Glutamatergic neuron (in vitro differentiated cells): ENCODE results near the gene FOXF2. TPM values are rescaled to one million over a fixed set of nuclear protein-coding genes. Genes with fewer than 3 reads are reported as not detected.
A peak's percentile ranks its signal among the peaks of the same experiment; 100 is the strongest.

ENCODE experiments used
- DNase-seq: peaks from one replicate; pipeline ENCODE4 v3.0.0; 2022
- H3K27ac Mint-ChIP-seq: one replicate; pipeline ENCODE4 v1.8.0; 2020; ENCODE audit warnings: mild to moderate bottlenecking, mixed read lengths, inconsistent platforms; ENCODE audit not compliant: unreplicated experiment
- H3K27me3 Mint-ChIP-seq: one replicate; pipeline ENCODE4 v1.8.0; 2020; ENCODE audit warnings: mild to moderate bottlenecking, moderate library complexity, mixed read lengths, inconsistent platforms; ENCODE audit not compliant: unreplicated experiment
- H3K36me3 Mint-ChIP-seq: one replicate; pipeline ENCODE4 v1.8.0; 2020; ENCODE audit warnings: mild to moderate bottlenecking, mixed read lengths, inconsistent platforms; ENCODE audit not compliant: unreplicated experiment
- H3K4me1 Mint-ChIP-seq: one replicate; pipeline ENCODE4 v1.8.0; 2020; ENCODE audit warnings: mild to moderate bottlenecking, low read depth, mixed read lengths, inconsistent platforms; ENCODE audit not compliant: unreplicated experiment
- H3K4me3 Mint-ChIP-seq: one replicate; pipeline ENCODE4 v1.8.0; 2020; ENCODE audit warnings: mild to moderate bottlenecking, mixed read lengths, inconsistent platforms; ENCODE audit not compliant: unreplicated experiment
- H3K9me3 Mint-ChIP-seq: one replicate; pipeline ENCODE4 v1.8.0; 2020; ENCODE audit warnings: mild to moderate bottlenecking, moderate library complexity, mixed read lengths, inconsistent platforms; ENCODE audit not compliant: unreplicated experiment
- long read RNA-seq: library from polyadenylated mRNA; unstranded; transcript quantifications from one replicate; pipeline ENCODE4 v2.0.0, GENCODE V29; 2020; ENCODE audit not compliant: unreplicated experiment
- total RNA-seq: library from RNA; stranded (reverse); fragmentation: NEBNext Ultra II Directional; extraction: Animal tissue kit (Norgen Biotek cat#: 25700); gene quantifications from one replicate; pipeline ENCODE4 v1.2.1, GENCODE V29; 2021; ENCODE audit not compliant: unreplicated experiment
- TF ChIP-seq, protein P1 (sequence below): fragments of 200-600 bp; sonication (generic); IDR thresholded peaks from one replicate; pipeline ENCODE4 v1.5.0; 2021; ENCODE audit not compliant: partially characterized antibody, unreplicated experiment

Gene FOXF2
- total RNA-seq, result 0.71 TPM
- long read RNA-seq, result 0 reads

DNA sequence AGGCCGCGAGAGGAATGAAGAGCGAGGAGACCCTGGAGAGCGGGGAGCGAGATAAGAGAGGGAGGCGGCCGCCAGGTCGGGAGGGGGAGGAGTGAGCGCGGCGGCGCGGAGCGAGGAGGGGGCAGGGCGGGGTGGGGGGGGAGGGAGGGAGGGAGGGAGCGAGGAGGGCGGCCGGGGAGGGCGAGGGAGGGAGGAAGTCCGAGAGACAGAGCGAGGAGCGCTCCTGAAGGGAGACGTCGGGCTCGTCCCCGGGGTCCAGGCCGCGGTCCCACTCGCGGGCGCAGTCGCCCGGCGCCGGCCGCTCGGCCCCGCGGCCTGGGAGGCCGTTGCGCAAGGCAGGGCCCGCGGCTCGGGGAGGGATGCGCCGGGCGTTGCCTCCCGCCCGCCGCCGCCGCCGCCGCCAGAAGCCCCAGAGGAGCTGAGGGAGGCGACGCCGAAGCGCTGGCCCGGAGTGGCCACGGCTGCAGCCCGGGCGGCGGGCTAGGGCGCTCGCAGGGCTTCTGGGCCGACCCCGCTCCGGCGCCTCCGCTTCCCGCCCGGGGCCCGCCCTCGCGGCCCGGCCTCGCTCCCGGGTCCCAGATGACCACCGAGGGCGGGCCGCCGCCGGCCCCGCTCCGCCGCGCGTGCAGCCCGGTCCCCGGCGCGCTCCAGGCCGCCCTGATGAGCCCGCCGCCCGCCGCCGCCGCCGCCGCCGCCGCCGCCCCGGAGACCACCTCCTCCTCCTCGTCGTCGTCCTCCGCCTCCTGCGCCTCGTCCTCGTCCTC is at the start of gene FOXF2:
TSS of gene FOXF2 (plus strand) at position 208 of the 764 bp plus-strand sequence. CDS start at position 580, 372 bp downstream.
- Mint-ChIP-seq H3K4me3 (peak within 1 kb of the TSS; percentile 87), H3K27me3 (peaks cover 28% of the 10 kb centered on the region), H3K36me3 (no peaks in the 10 kb centered on the region), H3K27ac (no peak within 1 kb of the TSS), H3K4me1 (peaks cover 28% of the 10 kb centered on the region), H3K9me3 (peaks cover 7% of the 10 kb centered on the region)
- TF ChIP-seq, protein P1, sequence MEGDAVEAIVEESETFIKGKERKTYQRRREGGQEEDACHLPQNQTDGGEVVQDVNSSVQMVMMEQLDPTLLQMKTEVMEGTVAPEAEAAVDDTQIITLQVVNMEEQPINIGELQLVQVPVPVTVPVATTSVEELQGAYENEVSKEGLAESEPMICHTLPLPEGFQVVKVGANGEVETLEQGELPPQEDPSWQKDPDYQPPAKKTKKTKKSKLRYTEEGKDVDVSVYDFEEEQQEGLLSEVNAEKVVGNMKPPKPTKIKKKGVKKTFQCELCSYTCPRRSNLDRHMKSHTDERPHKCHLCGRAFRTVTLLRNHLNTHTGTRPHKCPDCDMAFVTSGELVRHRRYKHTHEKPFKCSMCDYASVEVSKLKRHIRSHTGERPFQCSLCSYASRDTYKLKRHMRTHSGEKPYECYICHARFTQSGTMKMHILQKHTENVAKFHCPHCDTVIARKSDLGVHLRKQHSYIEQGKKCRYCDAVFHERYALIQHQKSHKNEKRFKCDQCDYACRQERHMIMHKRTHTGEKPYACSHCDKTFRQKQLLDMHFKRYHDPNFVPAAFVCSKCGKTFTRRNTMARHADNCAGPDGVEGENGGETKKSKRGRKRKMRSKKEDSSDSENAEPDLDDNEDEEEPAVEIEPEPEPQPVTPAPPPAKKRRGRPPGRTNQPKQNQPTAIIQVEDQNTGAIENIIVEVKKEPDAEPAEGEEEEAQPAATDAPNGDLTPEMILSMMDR, result no peak
- peak; percentile 68 for DNase-seq

DNA sequence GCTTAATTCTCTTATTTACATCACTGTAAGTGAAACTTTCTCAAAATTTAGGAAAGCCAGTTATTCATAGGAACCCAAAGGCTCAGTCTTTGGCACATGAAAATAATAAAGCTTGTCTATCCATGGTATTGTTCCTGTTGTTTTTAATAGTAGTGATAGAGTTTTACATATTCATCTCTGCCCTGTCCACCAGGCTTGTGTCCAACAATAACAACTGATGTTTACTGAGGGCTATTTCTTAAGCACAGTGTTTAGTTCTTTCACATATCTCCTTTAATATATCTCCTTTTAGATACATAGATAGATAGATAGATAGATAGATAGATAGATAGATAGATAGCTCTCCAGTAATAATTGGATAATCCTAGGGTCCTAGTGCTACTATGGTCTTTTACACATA is 43.3 kb upstream of the FOXF2 start:
- H3K36me3 Mint-ChIP-seq, result peaks cover 18% of the 10 kb centered on the region
- no peaks in the 10 kb centered on the region for H3K9me3 Mint-ChIP-seq
- DNase-seq, result no peak
- TF ChIP-seq, protein P1, result no peak
- H3K27me3 Mint-ChIP-seq, result no peaks in the 10 kb centered on the region
- no peak overlapping the region for H3K27ac Mint-ChIP-seq
- H3K4me3 Mint-ChIP-seq, result no peak overlapping the region
- no peaks in the 10 kb centered on the region for H3K4me1 Mint-ChIP-seq

DNA sequence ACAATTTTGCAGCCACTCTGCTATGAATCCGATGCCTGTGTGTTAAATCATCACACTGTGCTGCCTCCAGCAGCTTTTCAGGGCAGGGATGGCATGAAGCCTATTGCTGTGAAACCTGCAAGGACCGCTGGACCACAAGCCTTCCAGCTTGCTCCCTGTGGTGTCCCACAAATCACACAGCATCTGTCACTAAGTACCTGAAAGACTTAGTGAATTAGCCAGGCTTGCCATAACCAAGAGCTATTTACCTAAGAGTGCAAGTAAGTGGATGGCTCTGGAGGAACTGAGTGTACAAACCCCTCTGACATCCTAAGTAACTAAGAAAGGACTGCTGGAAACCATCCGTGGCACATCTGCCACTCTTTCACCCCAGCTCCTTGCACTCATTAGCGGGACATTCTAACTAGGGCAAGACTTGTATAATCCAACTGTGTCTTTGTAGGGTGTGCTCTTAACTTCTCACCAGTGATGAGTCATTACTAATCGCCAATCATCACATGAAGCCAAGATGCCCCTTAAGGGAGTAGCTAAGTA is 42.8 kb upstream of the FOXF2 start:
- Mint-ChIP-seq H3K9me3 (no peaks in the 10 kb centered on the region), H3K27ac (no peak overlapping the region), H3K4me3 (no peak overlapping the region), H3K4me1 (no peaks in the 10 kb centered on the region), H3K36me3 (peaks cover 18% of the 10 kb centered on the region), H3K27me3 (no peaks in the 10 kb centered on the region)
- TF ChIP-seq, protein P1, result no peak
- DNase-seq, result no peak

DNA sequence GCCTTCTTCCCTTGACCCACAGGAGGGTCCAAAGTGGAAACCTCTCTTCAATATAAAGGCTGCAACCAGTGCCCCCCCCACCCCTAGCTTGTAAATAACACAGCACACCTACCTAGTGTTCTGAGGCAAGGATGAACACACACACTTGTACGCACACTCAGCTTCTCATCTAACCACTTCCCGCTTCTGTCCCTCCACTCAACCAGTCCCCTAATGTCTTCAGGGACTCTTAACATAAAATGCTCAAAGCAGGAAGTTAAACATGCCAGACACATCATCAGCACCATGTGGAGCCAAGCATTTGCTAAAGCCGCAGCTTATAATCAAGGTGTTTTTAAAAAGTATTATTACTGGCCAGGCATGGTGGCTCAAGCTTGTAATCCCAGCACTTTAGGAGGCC is 42.2 kb upstream of the FOXF2 start:
- Mint-ChIP-seq H3K36me3 (peaks cover 22% of the 10 kb centered on the region), H3K9me3 (no peaks in the 10 kb centered on the region), H3K27me3 (no peaks in the 10 kb centered on the region), H3K27ac (no peak overlapping the region), H3K4me3 (no peak overlapping the region), H3K4me1 (no peaks in the 10 kb centered on the region)
- no peak for DNase-seq
- TF ChIP-seq, protein P1, result no peak

DNA sequence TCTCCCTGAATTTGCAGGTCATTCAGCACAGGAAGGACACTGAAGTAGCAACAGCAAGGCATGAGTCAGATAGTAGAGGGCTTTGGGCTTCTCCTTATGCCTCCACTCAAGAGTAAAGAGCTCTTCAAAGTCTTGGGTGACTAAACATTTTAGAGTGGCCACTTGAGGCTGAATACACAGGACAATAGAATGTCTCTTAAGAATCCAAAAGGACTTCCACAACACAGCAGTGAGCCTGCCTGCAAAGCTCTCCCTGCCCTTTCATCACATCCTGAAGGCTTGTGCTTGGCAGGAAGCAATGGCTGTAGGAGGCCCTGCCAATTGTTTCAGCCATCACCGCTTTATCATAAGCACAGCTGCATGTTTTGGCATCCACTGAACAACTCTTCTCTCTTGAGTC is 40.7 kb upstream of the FOXF2 start:
- H3K36me3 Mint-ChIP-seq, result peaks cover 17% of the 10 kb centered on the region
- H3K4me1 Mint-ChIP-seq, result no peaks in the 10 kb centered on the region
- no peaks in the 10 kb centered on the region for H3K27me3 Mint-ChIP-seq
- no peak overlapping the region for H3K27ac Mint-ChIP-seq
- no peaks in the 10 kb centered on the region for H3K9me3 Mint-ChIP-seq
- DNase-seq, result no peak
- H3K4me3 Mint-ChIP-seq, result no peak overlapping the region
- TF ChIP-seq, protein P1, result no peak
